ENCODE data around the gene CRPPA.

GRCh38 chr7:16423761-16424160 is 2.4 kb upstream of the CRPPA start:
- no peak for TF ChIP-seq EZH2 (IDR thresholded peaks at IDR 0.05; ENCODE audit: borderline replicate concordance, low read depth, low read length, severe bottlenecking)
- no peak for TF ChIP-seq CTCF (IDR thresholded peaks at IDR 0.05; ENCODE audit: borderline replicate concordance, extremely low read depth, low read length, poor library complexity, severe bottlenecking)

Data from DND-41 (cell line).